GM19452 (cell line): ENCODE measurements around the gene MDM4.

Experiments used
- ATAC-seq: cut with Tn5 transposase; IDR thresholded peaks from one replicate; pipeline ENCODE4 v1.9.1; 2021; ENCODE audit not compliant: unreplicated experiment

Gene MDM4

DNA sequence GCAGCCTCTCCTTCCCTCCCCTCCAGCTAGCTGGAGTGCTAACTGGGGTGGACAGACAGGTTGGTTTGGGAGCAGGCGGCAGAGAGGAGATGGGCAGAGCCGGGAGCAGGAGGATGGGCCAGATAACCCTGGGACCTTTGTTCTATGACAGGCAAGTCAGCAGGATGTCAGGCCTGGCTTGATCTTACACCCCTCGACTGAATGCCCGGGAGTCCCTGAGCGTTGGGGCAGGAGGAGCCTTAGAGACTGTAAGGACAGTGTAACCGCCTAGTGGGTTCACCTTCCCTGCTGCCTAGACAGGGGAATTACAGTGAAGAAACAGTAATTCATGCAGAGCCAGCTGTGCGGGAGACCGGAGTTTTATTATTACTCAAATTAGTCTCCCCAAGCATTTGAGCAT is 60.2 kb downstream of the MDM4 start:
- no peak for ATAC-seq

DNA sequence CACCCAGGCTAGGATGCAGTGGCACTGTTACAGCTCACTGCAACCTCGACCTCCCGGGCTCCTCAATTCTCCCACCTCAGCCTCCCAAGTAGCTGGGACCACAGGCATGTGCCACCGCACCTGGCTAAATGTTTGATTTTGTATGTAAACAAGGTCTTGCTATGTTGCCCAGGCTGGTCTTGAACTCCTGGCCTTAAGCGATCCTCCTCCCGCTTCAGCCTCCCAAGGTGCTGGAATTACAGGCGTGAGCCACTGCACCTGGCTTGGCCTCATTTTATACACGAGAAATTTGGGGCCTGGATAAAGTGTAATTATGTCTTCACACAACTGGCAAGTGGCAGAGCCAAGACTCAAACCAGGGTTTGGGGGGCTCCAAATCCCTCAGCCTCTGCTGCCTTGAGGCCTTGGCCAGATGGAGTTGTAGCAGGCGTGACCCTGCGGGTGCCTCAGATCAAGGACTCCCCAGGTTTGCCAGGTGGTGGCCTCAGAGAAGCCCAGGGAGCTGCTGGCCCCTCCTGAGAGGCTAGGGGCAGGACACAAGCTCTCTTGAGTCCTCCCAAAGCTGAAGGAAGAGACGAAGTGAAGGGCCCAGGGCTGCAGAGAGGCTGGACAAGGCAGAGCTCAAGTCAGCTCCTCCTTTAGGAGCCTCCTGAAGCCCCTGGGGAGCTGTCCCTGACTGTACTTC is 61.7 kb downstream of the MDM4 start:
- no peak for ATAC-seq

DNA sequence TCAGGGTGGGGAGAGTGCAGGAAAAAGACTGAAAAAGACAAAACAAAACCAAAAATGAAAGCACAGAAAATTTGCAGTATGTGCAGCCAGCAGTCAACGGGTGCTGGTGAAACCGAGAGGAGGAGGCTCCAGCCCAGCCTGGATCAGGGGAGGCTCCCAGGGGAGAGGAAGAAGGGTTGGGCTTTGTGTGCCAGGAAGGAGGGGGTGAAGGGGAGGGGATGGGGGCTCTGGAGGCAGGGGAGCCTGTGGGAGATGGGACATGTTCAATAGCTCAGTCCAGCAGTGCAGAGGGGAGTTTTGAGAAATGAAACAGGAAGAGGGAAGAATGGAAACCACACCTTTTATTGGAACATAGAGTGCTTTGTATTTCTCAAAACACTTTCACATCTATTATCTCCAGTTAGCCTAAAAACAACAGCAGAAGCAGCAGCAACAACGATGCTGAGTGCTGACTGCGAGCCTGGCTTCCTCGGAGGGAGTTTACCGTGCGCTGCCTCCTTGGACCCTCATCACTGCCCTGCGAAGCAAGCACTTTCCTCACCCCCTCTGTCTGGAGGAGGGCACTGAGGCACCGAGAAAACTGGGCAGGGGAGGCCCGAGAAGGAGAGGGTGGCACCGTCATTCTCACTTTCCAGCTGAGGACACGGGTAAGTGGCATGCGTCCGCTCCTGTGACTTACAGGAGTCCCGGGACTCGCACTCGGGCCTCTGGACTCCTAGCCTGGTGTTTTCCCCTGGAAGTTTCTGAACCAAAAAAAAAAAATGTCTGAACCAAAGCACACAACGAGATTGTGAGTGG is 62.9 kb downstream of the MDM4 start:
- peak; percentile 67 for ATAC-seq

DNA sequence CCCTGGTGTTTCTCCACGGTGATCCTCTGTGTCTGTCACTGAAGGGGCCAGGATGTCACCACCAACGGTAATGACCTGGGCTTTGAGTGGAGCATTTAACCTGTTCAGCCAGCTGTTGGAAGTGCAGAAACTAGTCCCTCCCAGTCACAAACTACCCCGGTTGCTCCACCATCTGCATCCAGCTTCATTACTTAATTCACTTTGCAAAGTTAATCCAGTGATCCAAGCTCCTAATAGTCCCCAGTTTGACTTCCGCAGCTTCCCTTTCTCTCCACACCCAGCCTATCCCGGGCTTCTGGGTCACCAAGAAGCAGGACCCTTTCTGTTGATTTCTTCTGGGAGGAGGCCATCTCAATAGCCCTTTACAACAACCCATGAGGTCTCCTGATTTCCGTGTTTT is 63.5 kb downstream of the MDM4 start:
- no peak for ATAC-seq

DNA sequence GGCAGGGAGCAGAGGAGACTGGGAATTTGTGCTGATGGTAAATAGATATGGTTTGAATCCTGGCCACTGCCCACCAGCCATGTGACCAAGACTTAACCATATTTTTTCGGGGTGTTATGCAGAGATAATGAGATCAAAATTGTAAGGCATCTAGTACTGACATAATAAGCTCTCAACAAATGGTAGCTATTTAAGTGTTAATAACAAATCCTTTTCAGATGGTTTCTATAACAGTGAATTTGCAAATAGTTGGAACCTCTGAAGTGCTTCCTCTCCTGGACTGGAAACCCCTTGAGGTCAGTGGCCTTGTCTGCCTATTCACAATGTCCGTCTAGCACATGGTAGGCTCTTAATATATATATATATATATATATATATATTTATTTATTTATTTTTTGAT is 64.7 kb downstream of the MDM4 start:
- ATAC-seq, result no peak

DNA sequence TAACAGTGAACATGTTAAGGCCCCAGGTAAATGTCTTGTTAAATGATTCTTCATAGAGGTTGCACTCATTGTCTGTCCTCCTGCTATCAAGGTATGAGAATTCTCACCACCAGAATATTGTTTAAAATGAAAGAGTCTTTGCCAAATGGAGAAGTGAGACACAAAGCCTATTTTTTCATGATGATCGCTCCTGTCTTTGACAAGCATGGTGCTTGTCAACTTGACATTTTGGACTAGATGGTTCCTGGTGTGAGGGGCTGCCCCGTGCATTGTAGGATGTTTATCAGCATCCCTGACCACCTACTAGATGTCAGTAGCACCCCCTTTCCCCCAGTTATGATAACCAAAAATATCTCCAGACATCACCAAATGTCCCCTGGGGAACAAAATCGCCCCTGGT is 65.6 kb downstream of the MDM4 start:
- no peak for ATAC-seq

DNA sequence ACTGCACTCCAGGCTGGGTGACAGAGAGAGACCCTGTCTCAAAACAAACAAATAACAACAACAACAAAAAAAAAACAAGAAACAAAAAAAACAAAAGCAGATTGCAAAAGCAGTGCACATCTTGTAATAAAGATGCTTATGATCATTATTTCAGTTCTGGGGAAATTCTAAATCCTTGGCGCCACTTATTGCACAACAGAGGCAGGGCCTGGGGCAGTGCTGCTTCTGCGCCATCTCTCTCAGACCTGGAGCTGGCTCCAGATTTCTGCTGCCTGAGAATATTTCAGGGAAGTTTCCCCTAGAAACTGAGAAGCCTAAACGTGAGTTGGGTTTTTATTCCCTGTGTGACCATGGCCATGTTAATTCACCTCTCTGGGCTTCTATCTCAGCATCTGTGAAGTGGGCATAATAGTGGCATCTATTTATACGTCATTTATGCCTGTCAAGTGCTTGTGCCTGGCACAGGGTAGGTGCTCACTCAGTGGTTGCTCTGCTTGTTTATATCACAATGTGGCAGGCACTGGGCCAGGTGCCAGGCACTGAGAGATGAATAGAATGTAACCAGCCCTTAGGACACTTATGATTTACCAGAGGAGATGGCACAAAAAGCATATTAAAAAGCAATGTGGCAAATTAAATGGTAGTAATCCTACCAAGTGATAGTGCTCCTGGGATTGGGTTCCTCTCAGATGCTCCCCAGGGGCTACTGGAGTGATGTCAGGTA is 67.9 kb downstream of the MDM4 start:
- ATAC-seq, result no peak

DNA sequence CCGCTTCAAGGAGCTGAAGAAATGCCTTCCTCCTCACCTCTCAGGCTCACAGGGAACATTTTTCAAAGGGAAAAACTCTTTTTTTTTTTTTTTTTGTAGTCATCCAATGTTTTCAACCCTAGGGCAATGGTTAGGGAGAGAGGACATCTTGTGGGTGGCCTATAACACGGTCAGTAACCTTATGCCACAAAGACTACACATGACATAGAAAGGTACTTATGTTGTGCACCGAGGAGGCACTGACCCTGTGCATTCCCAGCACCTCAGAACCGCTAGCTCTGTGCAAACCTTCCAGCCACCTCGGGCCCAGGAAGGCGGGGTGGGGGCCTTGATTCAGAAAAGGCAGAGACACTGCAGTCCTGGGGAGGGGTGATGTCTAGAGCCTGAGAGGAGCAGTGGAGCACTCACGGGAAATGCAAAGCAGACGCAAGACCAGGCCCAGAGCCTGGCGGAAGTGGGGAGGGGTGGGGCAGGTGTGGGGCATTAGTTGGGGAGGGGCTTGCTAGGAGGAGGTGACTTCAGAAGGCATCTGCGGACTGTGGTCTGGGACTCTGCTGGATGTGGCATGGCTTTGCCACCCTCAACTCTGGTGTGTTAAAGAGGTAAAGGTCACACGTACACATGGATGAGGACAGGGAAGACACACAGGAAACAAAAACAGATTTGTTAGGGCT is 68.6 kb downstream of the MDM4 start:
- ATAC-seq, result no peak

DNA sequence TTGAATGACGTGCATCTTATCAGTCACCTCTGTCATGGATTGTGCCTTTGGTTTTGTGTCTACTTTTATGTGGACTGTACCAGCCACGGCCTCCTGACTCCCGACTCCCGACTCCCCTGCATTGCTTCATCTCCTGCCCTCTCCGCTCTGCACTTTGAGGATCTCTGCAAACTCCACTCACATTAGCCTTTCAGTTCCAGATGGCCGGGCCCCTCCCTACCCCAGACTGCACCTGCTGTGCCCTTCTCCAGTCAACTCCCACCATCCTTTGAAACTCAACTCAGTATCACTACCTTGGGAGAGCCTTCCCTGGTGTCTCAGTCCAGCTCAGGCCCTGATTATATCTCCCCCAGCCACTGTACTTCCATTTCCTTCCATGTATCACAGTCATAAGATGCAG is 71.4 kb downstream of the MDM4 start:
- ATAC-seq, result no peak

DNA sequence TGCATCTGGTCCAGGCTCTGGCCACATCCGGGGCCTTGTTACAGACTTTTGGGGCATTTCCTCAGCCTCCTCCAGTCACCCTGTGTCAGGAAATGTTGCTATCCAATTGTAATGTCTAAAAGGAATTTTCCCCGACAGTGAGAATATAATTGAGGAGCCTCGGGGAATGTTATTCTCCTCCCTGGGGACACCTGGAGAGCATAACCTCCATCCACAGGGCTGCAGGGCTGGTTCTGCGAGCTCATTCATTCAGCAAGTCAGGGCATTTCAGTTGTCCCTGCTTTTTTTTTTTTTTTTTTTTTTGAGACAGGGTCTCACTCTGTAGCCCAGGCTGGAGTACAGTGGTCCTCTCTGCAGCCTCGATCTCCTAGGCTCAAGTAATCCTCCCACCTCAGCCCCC is 72.6 kb downstream of the MDM4 start:
- no peak for ATAC-seq

DNA sequence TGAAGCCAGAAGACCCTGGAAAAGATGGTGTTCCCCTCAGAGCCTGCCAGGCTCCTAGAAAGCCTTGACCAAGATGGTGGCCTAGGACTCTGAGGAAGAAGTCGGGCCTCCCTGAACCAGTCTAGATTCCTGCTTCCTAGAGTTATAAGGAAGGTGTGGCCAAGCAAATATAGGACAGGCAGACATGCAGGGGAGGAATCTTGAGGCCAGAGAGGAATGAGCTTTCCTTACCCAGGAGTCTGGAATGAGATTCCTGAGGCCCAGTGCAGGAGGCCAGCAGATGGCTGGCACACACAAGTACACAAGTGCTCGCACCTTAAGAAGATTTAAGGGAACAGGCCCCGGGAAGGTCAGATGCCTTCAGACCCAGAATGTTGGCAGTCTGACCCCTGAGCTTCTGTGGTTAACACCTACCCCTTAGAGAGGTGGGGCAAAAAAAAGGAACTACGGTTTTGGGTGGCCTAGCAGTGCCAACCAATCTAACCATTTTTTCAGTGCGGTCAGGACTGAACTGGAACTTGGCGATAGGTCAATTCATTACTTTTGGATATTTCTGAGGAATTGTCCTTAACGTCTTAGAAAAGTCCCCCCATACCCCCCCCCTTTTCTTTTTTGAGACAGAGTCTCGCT is 73.3 kb downstream of the MDM4 start:
- ATAC-seq, result no peak

DNA sequence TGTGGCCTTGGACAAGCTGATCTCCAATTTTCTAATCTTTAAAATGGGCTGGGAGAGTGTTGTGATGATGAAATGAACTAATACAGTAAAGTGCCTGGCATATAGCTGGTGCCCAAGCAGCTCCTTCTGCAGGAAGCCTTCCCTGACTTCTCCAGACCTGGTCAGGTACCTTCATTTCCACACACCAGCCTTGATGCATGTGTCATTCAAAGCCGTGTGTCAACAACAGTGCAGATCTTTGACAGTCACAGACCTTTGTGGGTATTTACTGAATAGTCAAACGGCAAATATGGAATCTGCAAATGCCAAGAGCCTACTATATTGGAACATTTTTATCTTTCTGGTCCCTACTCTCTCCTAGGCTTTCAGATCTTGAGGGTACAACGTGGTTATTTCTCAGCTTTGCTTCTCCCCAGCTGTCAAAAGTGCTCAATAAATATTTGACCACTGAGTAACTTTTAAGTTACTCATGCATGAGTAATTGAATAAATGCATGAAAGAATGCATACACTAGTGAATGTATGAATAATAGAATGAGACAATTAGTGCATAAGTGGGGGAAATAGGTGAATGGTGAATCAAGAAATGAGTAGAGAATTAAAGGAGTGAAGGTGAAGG is 75.4 kb downstream of the MDM4 start:
- ATAC-seq, result no peak

DNA sequence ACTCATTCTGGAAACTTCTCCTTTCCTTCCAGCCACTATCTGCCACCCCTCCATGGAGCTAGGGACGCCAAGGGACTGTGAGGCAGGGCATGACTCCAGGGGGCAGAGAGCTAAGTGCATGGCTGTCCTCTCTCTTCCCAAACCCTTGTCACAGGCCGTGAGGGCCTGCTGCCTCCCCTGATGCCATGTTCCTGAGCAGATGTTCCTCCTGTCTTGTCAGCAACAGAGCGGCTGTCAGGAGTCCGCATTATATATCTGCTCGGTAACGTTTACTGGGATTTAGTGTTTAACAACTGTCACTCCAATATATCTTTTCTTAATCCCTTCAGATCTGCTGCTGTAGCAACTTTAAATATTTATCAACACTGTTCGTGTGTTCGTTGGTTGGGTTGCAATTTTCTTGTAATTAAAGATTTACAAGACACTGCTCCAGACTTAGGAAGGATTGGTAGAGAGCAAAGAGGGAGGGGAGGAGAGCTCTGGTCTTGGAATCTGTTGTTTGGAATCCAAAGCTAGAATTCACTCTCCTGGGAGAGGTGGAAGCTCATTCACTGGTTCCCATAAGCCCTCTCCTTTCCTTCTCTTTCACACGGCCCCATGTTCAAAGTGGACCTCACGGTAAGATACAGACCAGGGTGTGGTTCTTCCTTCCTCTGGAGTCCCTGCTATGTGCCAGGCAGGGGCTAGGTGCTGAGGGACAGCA is 76.2 kb downstream of the MDM4 start:
- ATAC-seq, result no peak

DNA sequence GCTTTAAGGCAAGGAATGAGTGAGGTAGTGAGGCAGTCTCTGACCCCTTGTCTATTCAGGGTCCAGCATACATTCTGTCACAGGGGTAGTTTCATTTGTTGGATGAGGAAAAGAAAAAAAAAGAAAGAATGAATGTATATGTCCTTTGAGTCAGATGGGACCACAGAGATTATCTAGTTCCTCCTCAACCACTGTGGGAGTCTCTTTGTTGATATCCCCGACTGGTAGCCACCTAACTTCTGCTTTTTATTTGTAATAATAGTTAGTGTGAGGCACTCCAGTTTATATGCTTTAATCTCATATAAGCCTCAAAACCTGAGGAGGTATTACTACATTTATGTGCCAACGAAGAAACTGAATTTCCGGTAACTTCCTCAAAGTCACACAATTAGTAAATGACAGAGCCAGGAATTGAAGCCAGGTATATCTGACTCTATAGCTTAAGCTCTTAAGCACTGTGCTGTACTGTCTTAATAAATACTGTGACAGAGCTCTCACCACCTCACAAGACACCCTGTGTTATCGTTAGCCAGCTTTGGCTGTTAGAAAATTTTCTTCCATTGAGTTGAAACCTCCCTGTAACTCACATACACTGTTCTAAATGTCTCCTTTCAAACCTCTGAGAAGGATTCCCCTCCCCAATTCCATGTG is 82.2 kb downstream of the MDM4 start:
- no peak for ATAC-seq

DNA sequence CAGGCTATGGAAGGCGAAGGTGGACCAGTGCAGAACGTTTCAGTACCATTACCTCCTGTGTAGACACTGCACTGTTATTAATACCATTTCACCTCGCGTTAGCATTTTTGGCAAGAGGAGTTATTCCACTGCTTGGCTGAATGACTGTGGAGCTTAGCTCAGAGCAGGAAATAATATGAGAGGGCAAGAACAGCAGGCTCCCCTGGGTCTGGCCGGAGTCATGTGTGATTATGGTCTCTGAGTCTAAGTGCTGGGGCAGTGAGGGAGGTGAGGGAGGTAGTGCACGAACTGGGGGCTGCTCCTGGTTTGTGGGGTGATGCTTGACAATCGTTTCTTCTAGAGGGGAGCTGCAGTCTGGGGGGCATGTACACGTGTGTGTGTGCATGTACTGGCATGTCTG is 82.9 kb downstream of the MDM4 start:
- no peak for ATAC-seq

DNA sequence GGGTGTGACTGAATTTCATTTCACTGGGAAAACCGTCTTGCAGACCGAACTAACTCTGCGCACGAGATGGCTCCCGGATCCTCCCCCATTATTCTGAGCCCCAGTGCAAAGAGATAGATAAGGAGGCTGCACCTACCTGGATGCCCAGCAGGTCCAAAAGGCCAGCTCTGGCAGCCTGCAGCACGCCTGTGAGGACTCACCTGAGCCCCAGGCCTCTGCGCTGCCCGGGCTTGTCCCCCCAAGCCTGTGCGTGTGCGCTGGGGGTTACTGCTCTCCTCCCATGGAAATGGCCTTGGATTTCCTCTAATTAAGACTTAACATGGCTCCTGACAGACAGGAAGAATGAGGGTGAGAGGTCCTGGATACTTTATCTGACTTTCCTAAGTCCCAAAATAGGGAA is 83.4 kb downstream of the MDM4 start:
- ATAC-seq, result no peak

DNA sequence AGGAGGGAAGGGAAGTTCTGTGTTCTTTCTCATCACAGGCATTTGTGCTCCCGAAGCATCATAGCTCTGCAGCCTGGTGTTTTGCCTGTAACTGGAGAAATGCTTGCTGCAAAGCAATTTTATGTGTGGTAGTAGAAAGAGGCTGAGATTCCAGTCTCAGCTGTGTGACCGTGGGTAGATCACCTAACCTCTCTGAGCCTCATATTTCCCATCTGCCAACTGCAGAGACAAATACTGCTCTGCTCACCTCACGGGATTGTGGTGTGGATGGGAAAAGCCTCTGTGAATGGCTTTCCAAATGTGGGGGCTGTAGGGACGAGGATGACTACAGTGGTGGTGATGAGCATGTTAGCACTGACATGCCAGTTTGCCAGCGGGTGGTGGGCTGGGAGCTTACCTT is 84.0 kb downstream of the MDM4 start:
- no peak for ATAC-seq

DNA sequence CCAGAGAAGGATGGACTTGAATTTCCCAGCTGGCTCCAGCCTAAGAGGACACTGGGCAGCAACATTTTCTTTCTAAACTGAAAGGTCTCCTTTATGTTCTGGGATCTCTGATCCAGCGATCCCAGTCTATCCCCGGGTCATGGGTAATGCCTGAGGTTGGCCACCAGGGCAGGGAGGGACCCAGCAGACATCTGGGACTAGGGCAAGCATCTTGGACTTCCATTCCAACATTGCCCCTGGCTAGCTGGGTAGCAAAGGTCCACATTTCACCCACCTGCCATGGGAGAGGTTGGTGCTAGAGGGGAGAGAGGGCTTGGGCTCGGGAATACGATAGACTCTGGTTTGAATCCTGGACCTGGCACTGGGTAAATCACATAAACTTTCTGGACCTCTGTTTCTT is 84.8 kb downstream of the MDM4 start:
- no peak for ATAC-seq

DNA sequence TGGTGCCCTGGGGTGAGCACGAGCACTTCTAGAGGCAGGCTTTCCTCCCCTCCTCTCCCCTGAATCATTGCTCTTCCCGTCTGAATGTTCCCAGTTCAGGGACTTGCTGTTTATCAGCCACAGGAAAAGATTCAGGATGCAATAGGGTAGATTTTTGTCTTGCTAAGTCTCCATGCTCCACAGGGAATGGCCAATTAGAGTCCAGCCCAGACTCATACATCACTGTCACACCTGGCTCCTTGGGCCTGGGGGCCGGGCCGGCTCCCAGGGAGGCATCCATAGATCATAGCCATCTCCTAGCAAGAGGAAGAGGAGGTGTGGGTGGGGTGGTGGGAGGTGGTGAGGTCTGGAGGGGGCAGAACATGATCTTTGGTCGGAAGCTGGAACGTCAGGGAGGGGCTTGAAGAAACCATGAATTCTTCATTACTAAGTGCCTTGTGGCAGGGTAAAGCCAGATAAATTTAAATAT is 85.9 kb downstream of the MDM4 start:
- no peak for ATAC-seq
